Nephron (organoid): ENCODE data around the gene MT1E.
"Not testable (repeated sequence)": the region's sequence is repeated elsewhere in the genome, so short reads cannot be mapped to it uniquely, and the experiment has no call there.

Source experiments
- H3K27ac Mint-ChIP-seq, 3 experiments: 2 replicates each; pipeline ENCODE4 v1.8.0; 2020; ENCODE audit warnings: mixed read lengths in 3 of 3, mild to moderate bottlenecking in 2 of 3, moderate library complexity in 1 of 3
- H3K27me3 Mint-ChIP-seq: 2 replicates; pipeline ENCODE4 v1.8.0; 2021; ENCODE audit warnings: low read depth, mild to moderate bottlenecking, moderate library complexity, mixed read lengths
- H3K36me3 Mint-ChIP-seq: 2 replicates; pipeline ENCODE4 v1.8.0; 2020; ENCODE audit warnings: low read depth, mixed read lengths
- H3K4me1 Mint-ChIP-seq: 2 replicates; pipeline ENCODE4 v1.8.0; 2020; ENCODE audit warnings: mixed read lengths
- H3K4me3 Mint-ChIP-seq, 3 experiments: 2 replicates each; pipeline ENCODE4 v1.8.0; 2020; ENCODE audit warnings: mild to moderate bottlenecking in 3 of 3, mixed read lengths in 3 of 3, moderate library complexity in 2 of 3
- H3K9me3 Mint-ChIP-seq: 2 replicates; pipeline ENCODE4 v1.8.0; 2020; ENCODE audit warnings: mixed read lengths
- CTCF ChIP-seq, 3 experiments: fragments of 200-600 bp; sonication (generic); IDR thresholded peaks; one replicate each; pipeline ENCODE4 v1.5.0; 2021; ENCODE audit warnings: antibody characterized with exemption in 3 of 3; ENCODE audit not compliant: unreplicated experiment in 3 of 3

Gene MT1E

DNA sequence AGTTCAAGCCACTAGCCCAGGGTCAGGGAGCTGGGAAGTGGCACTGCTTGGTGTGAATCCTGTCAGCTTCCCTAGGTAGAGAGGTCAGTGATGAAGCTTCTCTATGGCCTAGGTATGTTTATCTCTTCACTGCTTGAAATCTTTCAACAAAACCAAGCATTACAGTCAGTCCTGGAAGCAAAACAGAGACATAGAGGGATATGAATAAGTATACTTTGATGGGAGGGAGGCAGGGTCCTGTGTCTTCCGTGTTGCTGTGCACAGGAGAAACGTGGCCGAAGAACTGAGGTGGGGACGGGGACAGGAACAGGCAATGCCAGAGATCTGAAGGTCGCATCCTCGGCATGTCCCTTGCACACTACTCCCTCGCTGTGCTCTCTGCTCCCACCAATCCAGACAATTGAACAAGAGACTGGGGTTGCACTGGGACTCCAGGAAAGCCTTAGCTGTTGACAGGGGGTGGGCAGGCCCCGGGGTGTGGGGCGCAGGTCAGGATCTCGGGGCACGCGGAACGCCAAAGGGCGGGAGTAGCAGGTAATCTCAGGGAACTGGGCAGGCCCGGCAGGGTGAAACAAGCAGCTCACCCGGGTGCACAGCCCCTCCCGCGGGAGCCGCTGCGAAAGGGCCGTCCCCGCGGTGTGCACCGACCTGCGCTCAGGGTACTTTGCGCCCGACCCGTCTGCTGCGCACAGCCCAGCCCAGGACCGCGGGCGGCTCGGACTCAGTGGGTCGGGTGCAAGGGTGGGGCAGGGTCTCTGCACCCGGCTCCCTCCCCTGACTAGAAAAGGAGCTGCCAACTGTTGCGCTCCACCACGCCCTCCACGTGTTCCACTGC is 43.6 kb downstream of the MT1E start, which contains the start of gene MT1H:
Gene MT1H (plus strand): TSS at position 810 of the 835 bp plus-strand sequence. CDS start 71 bp downstream, outside the sequence.
- peak within 1 kb of the TSS in 1 of 3 experiments; percentile 67 for H3K27ac Mint-ChIP-seq
- H3K9me3 Mint-ChIP-seq, result no peaks in the 10 kb centered on the region
- no peaks in the 10 kb centered on the region for H3K36me3 Mint-ChIP-seq
- peaks cover 100% of the 10 kb centered on the region for H3K27me3 Mint-ChIP-seq
- no peak for TF ChIP-seq CTCF (IDR thresholded peaks at IDR 0.05; ENCODE audit: unreplicated experiment in 3 of 3)
- H3K4me1 Mint-ChIP-seq, result peaks cover 10% of the 10 kb centered on the region
- H3K4me3 Mint-ChIP-seq, result peak within 1 kb of the TSS; percentile 20 to 69 (median 68)

- Mint-ChIP-seq H3K4me1 (peaks cover 12% of the 10 kb centered on the region), H3K36me3 (no peaks in the 10 kb centered on the region), H3K4me3 (peak overlapping the region; percentile 20 to 69 (median 68)), H3K27ac (peak overlapping the region in 1 of 3 experiments; percentile 67), H3K9me3 (no peaks in the 10 kb centered on the region), H3K27me3 (peaks cover 100% of the 10 kb centered on the region)
- TF ChIP-seq CTCF (IDR thresholded peaks at IDR 0.05; ENCODE audit: unreplicated experiment in 3 of 3), result no peak
Observed at GRCh38 chr16:56669840-56670619, 44.4 kb downstream of the MT1E start.

GRCh38 chr16:56670620-56670934 is 45.0 kb downstream of the MT1E start:
- TF ChIP-seq CTCF (IDR thresholded peaks at IDR 0.05; ENCODE audit: unreplicated experiment in 3 of 3), result no peak
- Mint-ChIP-seq H3K27me3 (peaks cover 100% of the 10 kb centered on the region), H3K9me3 (no peaks in the 10 kb centered on the region), H3K4me3 (peak overlapping the region in 2 of 3 experiments; percentile 21 to 47), H3K36me3 (no peaks in the 10 kb centered on the region), H3K27ac (peak overlapping the region in 1 of 3 experiments; percentile 48), H3K4me1 (peaks cover 17% of the 10 kb centered on the region)

DNA sequence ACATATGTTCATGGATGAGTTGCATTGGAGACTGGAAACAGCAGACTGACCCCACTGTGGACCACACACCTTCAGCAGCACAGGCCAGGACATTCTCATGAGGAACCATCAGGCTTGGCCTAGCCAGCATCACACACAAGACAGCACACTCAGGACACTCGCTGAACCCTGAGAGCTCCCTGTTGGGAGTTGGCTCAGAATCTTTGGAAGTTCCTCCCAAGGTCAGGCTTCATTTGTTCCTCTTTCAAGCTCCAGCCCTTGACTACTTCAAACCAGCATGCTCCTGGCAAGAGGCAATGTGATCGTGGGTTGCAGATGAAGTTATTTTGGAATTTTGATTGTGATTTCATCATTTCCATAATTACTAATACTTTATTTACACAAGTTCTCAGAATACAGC is 46.1 kb downstream of the MT1E start:
- H3K9me3 Mint-ChIP-seq, H3K27ac Mint-ChIP-seq, H3K36me3 Mint-ChIP-seq: not testable (repeated sequence)
- Mint-ChIP-seq H3K4me3 (peak overlapping the region in 1 of 3 experiments; percentile 6), H3K4me1 (peaks cover 21% of the 10 kb centered on the region), H3K27me3 (peaks cover 100% of the 10 kb centered on the region)

DNA sequence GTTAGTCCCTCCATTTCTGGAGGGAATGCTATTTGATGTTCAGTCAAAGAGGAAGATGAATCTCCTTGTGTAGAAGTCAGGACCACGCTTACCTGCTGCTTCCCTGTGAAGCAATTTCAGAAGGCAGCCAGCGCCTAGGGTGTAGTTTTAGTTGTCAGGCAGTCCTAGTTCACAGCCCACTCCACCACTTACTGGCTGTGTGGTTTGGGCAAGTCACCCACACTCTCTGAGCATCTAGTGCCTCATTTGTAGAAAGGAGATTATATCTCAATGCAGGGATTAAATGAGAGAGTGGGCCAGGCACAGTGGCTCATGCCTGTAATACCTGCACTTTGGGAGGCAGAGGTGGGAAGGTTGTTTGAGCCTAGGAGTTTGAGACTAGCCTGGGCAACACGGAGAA is 46.6 kb downstream of the MT1E start:
- H3K9me3 Mint-ChIP-seq, H3K36me3 Mint-ChIP-seq, H3K4me3 Mint-ChIP-seq, H3K27ac Mint-ChIP-seq: not testable (repeated sequence)
- Mint-ChIP-seq H3K27me3 (peaks cover 100% of the 10 kb centered on the region), H3K4me1 (peaks cover 21% of the 10 kb centered on the region)

DNA sequence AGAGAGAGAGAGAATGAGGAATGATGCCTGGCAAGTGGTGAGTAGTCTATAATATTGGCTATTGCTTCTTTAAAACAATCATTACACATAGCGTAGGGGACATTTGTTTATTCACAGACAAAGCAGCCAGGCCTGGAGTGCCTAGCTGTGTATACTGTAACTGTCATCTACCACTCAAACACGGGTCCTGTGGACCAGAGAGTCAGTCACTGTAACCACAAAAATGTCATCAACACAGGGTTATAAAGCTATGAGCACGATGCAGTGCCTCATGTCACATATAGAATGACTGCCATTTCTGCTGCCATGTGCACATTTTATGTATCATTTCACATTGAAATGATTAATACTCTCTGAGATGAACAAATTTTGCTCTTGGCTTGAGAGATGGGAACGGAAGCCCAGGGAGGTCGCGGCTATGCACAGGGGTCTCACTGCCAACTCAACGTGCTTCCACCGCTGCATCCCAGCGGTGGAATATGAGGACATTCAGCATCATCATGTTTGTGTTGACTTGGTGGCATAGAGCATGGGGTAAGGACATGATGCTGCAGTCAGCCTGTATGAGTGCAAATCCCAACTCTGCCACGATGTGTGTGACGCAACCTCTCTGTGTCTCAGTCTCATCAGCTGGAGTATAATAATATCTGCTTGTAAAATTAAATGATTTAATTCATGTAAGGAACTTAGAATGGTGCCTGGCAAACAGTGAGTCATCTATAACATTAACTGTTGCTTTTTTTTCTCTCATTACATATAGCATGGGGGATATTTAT is 47.4 kb downstream of the MT1E start:
- Mint-ChIP-seq H3K4me3 (no peak overlapping the region), H3K9me3 (no peaks in the 10 kb centered on the region), H3K27me3 (peaks cover 100% of the 10 kb centered on the region), H3K4me1 (peaks cover 21% of the 10 kb centered on the region), H3K36me3 (no peaks in the 10 kb centered on the region), H3K27ac (no peak overlapping the region)
- no peak for TF ChIP-seq CTCF (IDR thresholded peaks at IDR 0.05; ENCODE audit: unreplicated experiment in 3 of 3)
